IMR-90 (cell line): ENCODE measurements around the gene TXNL4B. TPM values are rescaled to one million over a fixed set of nuclear protein-coding genes. Genes with fewer than 3 reads are reported as not detected.

Experiments
- ATAC-seq: fragments of 200-7000 bp; cut with Tn5 transposase; 2 replicates; pipeline ENCODE4 v1.9.1; 2020; ENCODE audit warnings: low read depth, mild to moderate bottlenecking, moderate library complexity
- BruUV-seq: library from RNA; stranded (reverse); fragments of 400-500 nt; replicated peaks from 2 replicates; lab custom pipeline; 2021; lab: Mats Ljungman, UMichigan
- CTCF ChIA-PET: fragments of 300-600 bp; formaldehyde crosslinking; extraction: SDS; loops from one replicate; lab custom pipeline; 2021; ENCODE audit warnings: antibody characterized with exemption; lab: Yijun Ruan, JAX
- POLR2A ChIA-PET: fragments of 300-600 bp; sonication (Branson Sonifier 250); formaldehyde crosslinking; loops from one replicate; lab custom pipeline; 2022; ENCODE audit warnings: antibody characterized with exemption; ENCODE audit not compliant: unreplicated experiment; lab: Charles Lee
- DNase-seq: peaks from one replicate; pipeline ENCODE4 v3.0.0; 2013
- H2AFZ ChIP-seq: replicated peaks from 2 replicates; pipeline ENCODE3; 2013; ENCODE audit warnings: low read length, mild to moderate bottlenecking; ENCODE audit not compliant: poor library complexity
- H2AK5ac ChIP-seq: 2 replicates; pipeline ENCODE4 v1.6.1; 2013; ENCODE audit warnings: low read depth, low read length, inconsistent platforms
- H2AK9ac ChIP-seq: replicated peaks from 2 replicates; pipeline ENCODE3; 2013; ENCODE audit warnings: mild to moderate bottlenecking, low read depth, low read length, moderate library complexity; ENCODE audit not compliant: poor library complexity
- H2BK120ac ChIP-seq: 2 replicates; pipeline ENCODE4 v1.6.1; 2013; ENCODE audit warnings: low read depth, low read length, inconsistent platforms
- H2BK15ac ChIP-seq: 3 replicates; pipeline ENCODE4 v1.6.1; 2013; ENCODE audit warnings: low read depth, low read length, inconsistent platforms
- H2BK20ac ChIP-seq: 2 replicates; pipeline ENCODE4 v1.6.1; 2013; ENCODE audit warnings: low read depth, mild to moderate bottlenecking, inconsistent platforms, low read length, moderate library complexity
- H2BK5ac ChIP-seq: 2 replicates; pipeline ENCODE4 v1.6.1; 2013; ENCODE audit warnings: mild to moderate bottlenecking, low read depth, low read length, inconsistent platforms; ENCODE audit not compliant: poor library complexity, severe bottlenecking
- H3K14ac ChIP-seq: replicated peaks from 2 replicates; pipeline ENCODE4 v1.6.1; 2013; ENCODE audit warnings: low read depth, low read length, inconsistent platforms
- H3K18ac ChIP-seq: 2 replicates; pipeline ENCODE4 v1.6.1; 2013; ENCODE audit warnings: low read depth, low read length, control low read depth
- H3K23ac ChIP-seq: 2 replicates; pipeline ENCODE4 v1.6.1; 2013; ENCODE audit warnings: low read depth, low read length, inconsistent platforms
- H3K27ac ChIP-seq: 2 replicates; pipeline ENCODE4 v1.5.1; 2013; ENCODE audit warnings: mild to moderate bottlenecking, control low read depth, low read length; ENCODE audit not compliant: insufficient read depth
- H3K27me3 ChIP-seq: 2 replicates; pipeline ENCODE4 v1.6.1; 2013; ENCODE audit warnings: low read length; ENCODE audit not compliant: control insufficient read depth, insufficient read depth
- H3K36me3 ChIP-seq: 2 replicates; pipeline ENCODE4 v1.6.1; 2013; ENCODE audit warnings: low read length, mixed read lengths; ENCODE audit not compliant: control insufficient read depth, insufficient read depth
- H3K4ac ChIP-seq: 2 replicates; pipeline ENCODE4 v1.6.1; 2013; ENCODE audit warnings: low read depth, low read length, inconsistent platforms
- H3K4me1 ChIP-seq: 2 replicates; pipeline ENCODE4 v1.6.1; 2013; ENCODE audit warnings: low read length, mixed read lengths; ENCODE audit not compliant: control insufficient read depth, insufficient read depth
- H3K4me2 ChIP-seq: 2 replicates; pipeline ENCODE4 v1.6.1; 2013; ENCODE audit warnings: low read depth, mild to moderate bottlenecking, control low read depth, low read length, moderate library complexity
- H3K4me3 ChIP-seq: 2 replicates; pipeline ENCODE4 v1.5.1; 2013; ENCODE audit warnings: low read depth, mild to moderate bottlenecking, control low read depth, low read length, moderate library complexity; ENCODE audit not compliant: insufficient read depth
- H3K56ac ChIP-seq: 2 replicates; pipeline ENCODE4 v1.6.1; 2013; ENCODE audit warnings: low read length, inconsistent platforms; ENCODE audit not compliant: insufficient read depth; ENCODE audit errors: extremely low read depth
- H3K79me1 ChIP-seq, 2 experiments: 2 replicates each; pipeline ENCODE4 v1.6.1; 2013; ENCODE audit warnings: low read length in 2 of 2, inconsistent platforms in 1 of 2, low read depth in 1 of 2
- H3K9ac ChIP-seq: 2 replicates; pipeline ENCODE4 v1.6.1; 2013; ENCODE audit warnings: low read depth, low read length, control low read depth
- H3K9me1 ChIP-seq: 2 replicates; pipeline ENCODE4 v1.6.1; 2013; ENCODE audit warnings: low read length, inconsistent platforms; ENCODE audit not compliant: insufficient read depth
- H3K9me3 ChIP-seq: 2 replicates; pipeline ENCODE4 v1.6.1; 2013; ENCODE audit warnings: low read length; ENCODE audit not compliant: control insufficient read depth, insufficient read depth
- H4K20me1 ChIP-seq: 2 replicates; pipeline ENCODE4 v1.6.1; 2013; ENCODE audit warnings: low read length, inconsistent platforms; ENCODE audit not compliant: insufficient read depth
- H4K5ac ChIP-seq: 2 replicates; pipeline ENCODE4 v1.6.1; 2013; ENCODE audit warnings: mild to moderate bottlenecking, low read depth, low read length, control low read depth
- H4K8ac ChIP-seq, 2 experiments: 2 replicates each; pipeline ENCODE4 v1.6.1; 2013; ENCODE audit warnings: low read depth in 2 of 2, low read length in 2 of 2, control low read depth in 1 of 2, inconsistent platforms in 1 of 2
- H4K91ac ChIP-seq: 2 replicates; pipeline ENCODE4 v1.6.1; 2013; ENCODE audit warnings: low read depth, low read length, inconsistent platforms; ENCODE audit not compliant: insufficient read depth
- BHLHE40 ChIP-seq: fragments of 150-350 bp; IDR thresholded peaks from 2 replicates; pipeline ENCODE4 v1.6.1; 2016; ENCODE audit warnings: mild to moderate bottlenecking, low read depth, low read length
- CEBPB ChIP-seq: IDR thresholded peaks from 2 replicates; pipeline ENCODE4 v1.6.1; 2012; ENCODE audit warnings: low read depth, low read length, improper control_type of control experiment
- CHD1 ChIP-seq: IDR thresholded peaks from 2 replicates; pipeline ENCODE4 v1.6.1; 2012; ENCODE audit warnings: low read depth, low read length, improper control_type of control experiment
- ELK1 ChIP-seq: fragments of 150-350 bp; IDR thresholded peaks from 2 replicates; pipeline ENCODE4 v1.6.1; 2016; ENCODE audit warnings: low read depth, mild to moderate bottlenecking, low read length, moderate library complexity, borderline replicate concordance
- MAFK ChIP-seq: IDR thresholded peaks from 2 replicates; pipeline ENCODE4 v1.6.1; 2012; ENCODE audit warnings: low read depth, low read length, improper control_type of control experiment
- MXI1 ChIP-seq: IDR thresholded peaks from 2 replicates; pipeline ENCODE4 v1.6.1; 2012; ENCODE audit warnings: low read depth, mild to moderate bottlenecking, low read length, moderate library complexity, borderline replicate concordance
- NFE2L2 ChIP-seq: fragments of 150-350 bp; IDR thresholded peaks from 2 replicates; pipeline ENCODE4 v1.6.1; 2016; ENCODE audit warnings: low read depth, mild to moderate bottlenecking, low read length
- RAD21 ChIP-seq: IDR thresholded peaks from 2 replicates; pipeline ENCODE4 v1.6.1; 2012; ENCODE audit warnings: low read length, improper control_type of control experiment
- RCOR1 ChIP-seq: IDR thresholded peaks from 2 replicates; pipeline ENCODE4 v1.6.1; 2012; ENCODE audit warnings: mild to moderate bottlenecking, low read length, improper control_type of control experiment; ENCODE audit not compliant: insufficient replicate concordance
- RFX5 ChIP-seq: IDR thresholded peaks from 2 replicates; pipeline ENCODE4 v1.8.0; 2012; ENCODE audit warnings: low read depth, mild to moderate bottlenecking, low read length, moderate library complexity
- USF2 ChIP-seq: fragments of 150-350 bp; IDR thresholded peaks from 2 replicates; pipeline ENCODE4 v1.6.1; 2017; ENCODE audit warnings: mild to moderate bottlenecking, antibody characterized with exemption, low read length, low read depth
- WGBS, 2 experiments: methylation state at CpG; one replicate each; pipeline versions ENCODE4 v1.1.5 to v1.1.7; 2013; ENCODE audit warnings: missing lambda C conversion rate in 2 of 2; ENCODE audit not compliant: insufficient read length in 1 of 2; ENCODE audit errors: extremely low coverage in 2 of 2; 5-methylcytosine and 5-hydroxymethylcytosine counted together
- dilution Hi-C: fragments of 300-500 bp; cut with HindIII; formaldehyde crosslinking; loops from one replicate; pipeline ENCODE4 v1.14.3; 2018; ENCODE audit warnings: low sequenced_read_pairs; ENCODE audit not compliant: unreplicated experiment
- in situ Hi-C: fragments of 300-500 bp; cut with MboI; formaldehyde crosslinking; loops from 3 replicates; pipeline ENCODE4 v1.14.3; 2019; ENCODE audit warnings: low sequenced_read_pairs, inconsistent platforms, mixed read lengths
- intact Hi-C: fragments of 100-400 bp; cut with micrococcal nuclease; formaldehyde crosslinking; loops from 2 replicates; pipeline ENCODE4 v1.10.0; 2022
- polyA plus RNA-seq, 3 experiments: library from polyadenylated mRNA; depleted of rRNA; stranded (reverse); fragments of >200 nt; gene quantifications; 2 replicates each; pipeline ENCODE4 v1.2.3, GENCODE V29; 2012; ENCODE audit warnings: low replicate concordance in 1 of 3
- total RNA-seq: library from RNA; depleted of rRNA; stranded (reverse); fragments of >200 nt; gene quantifications from 2 replicates; pipeline ENCODE4 v1.2.3, GENCODE V29; 2012
- TF ChIP-seq, protein P1 (sequence below): conservative IDR thresholded peaks from 2 replicates; pipeline ENCODE4 v1.5.1; 2012; ENCODE audit warnings: mild to moderate bottlenecking, low read depth, low read length, improper control_type of control experiment

Gene TXNL4B
- total and polyA plus RNA-seq, 2 of the 4 experiments (the other 2 are of a cell fraction): 5.4 to 8.6 TPM

DNA sequence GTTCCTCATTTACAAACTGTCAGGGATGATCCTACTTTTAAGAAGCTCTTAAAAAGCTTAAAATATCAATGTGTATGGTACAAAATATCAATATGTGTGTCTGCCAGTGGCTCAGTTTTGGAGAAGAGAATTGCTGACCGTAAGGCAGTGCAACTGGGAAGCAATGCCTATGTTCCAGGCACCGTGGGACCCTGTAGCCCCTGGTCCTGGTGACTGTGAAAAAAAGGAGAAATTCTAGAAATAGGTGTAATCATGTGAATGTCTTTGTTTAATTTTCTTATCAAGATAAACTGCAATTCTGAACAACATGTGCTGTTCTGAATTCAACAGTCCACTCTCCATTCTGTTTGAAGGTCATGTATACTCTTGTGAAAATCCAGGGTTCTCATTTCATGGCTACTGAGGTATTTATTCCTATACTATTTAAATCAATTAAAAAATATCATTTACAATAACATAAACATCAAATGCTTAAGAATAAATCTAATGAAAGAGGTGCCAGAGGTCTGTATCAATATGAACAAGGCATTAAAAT, 48.5 kb downstream of the TXNL4B start:
- in situ Hi-C loops (no loop called here), dilution Hi-C loops (no loop called here), intact Hi-C loops (no loop called here)
- DNase-seq (no peak), ATAC-seq (no peak)
- Histone ChIP-seq H4K20me1 (no peaks in the 10 kb centered on the region), H3K18ac (no peak overlapping the region), H3K9me3 (no peaks in the 10 kb centered on the region), H3K27ac (no peak overlapping the region), H2BK20ac (no peak overlapping the region), H3K23ac (no peak overlapping the region), H3K9me1 (no peaks in the 10 kb centered on the region), H3K4me1 (no peaks in the 10 kb centered on the region), H4K8ac (no peak overlapping the region), H2AFZ (no peak overlapping the region), H3K27me3 (no peaks in the 10 kb centered on the region), H2BK5ac (no peak overlapping the region), H3K14ac (no peak overlapping the region), H2BK15ac (no peak overlapping the region), H4K91ac (no peak overlapping the region), H3K9ac (no peak overlapping the region), H2AK9ac (no peak overlapping the region), H4K5ac (no peak overlapping the region), H3K4me2 (no peak overlapping the region), H2BK120ac (no peak overlapping the region), H3K79me1 (no peaks in the 10 kb centered on the region), H3K36me3 (no peaks in the 10 kb centered on the region), H2AK5ac (no peak overlapping the region), H3K4ac (no peak overlapping the region), H3K4me3 (no peak overlapping the region), H3K56ac (no peak overlapping the region)
- POLR2A ChIA-PET: no interaction called here
- TF ChIP-seq NFE2L2 (no peak), MAFK (no peak), RFX5 (no peak), BHLHE40 (no peak), RAD21 (no peak), MXI1 (no peak), RCOR1 (no peak), CEBPB (no peak), ELK1 (no peak), CHD1 (no peak), USF2 (no peak)
- TF ChIP-seq, protein P1, sequence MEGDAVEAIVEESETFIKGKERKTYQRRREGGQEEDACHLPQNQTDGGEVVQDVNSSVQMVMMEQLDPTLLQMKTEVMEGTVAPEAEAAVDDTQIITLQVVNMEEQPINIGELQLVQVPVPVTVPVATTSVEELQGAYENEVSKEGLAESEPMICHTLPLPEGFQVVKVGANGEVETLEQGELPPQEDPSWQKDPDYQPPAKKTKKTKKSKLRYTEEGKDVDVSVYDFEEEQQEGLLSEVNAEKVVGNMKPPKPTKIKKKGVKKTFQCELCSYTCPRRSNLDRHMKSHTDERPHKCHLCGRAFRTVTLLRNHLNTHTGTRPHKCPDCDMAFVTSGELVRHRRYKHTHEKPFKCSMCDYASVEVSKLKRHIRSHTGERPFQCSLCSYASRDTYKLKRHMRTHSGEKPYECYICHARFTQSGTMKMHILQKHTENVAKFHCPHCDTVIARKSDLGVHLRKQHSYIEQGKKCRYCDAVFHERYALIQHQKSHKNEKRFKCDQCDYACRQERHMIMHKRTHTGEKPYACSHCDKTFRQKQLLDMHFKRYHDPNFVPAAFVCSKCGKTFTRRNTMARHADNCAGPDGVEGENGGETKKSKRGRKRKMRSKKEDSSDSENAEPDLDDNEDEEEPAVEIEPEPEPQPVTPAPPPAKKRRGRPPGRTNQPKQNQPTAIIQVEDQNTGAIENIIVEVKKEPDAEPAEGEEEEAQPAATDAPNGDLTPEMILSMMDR: no peak
- CTCF ChIA-PET: no interaction called here
- BruUV-seq: no TSS peak
- 0% methylated on average over 1 of the region's 2 CpGs; no CpG with 5 or more reads in 1 of the 2 experiments for WGBS, 2 experiments
